SK-N-MC (cell line): ENCODE data around the gene GNA14.

ENCODE experiments used
- DNase-seq: peaks from one replicate; pipeline ENCODE4 v3.0.0-alpha.2; 2011; ENCODE audit warnings: low read depth, low spot score
- H3K27ac ChIP-seq: fragments of 200-600 bp; sonication (generic); 2 replicates; pipeline ENCODE4 v1.5.1; 2016; ENCODE audit warnings: mixed run types
- H3K36me3 ChIP-seq: fragments of 200-600 bp; sonication (generic); 2 replicates; pipeline ENCODE4 v1.6.1; 2017; ENCODE audit warnings: antibody characterized with exemption, low read length, mixed read lengths; ENCODE audit not compliant: insufficient read depth
- H3K4me3 ChIP-seq: fragments of 200-600 bp; sonication (generic); 2 replicates; pipeline ENCODE4 v1.5.1; 2016
- H3K9ac ChIP-seq: fragments of 200-600 bp; sonication (generic); 2 replicates; pipeline ENCODE4 v1.8.0; 2017; ENCODE audit warnings: mixed run types, mixed read lengths; ENCODE audit not compliant: insufficient read length
- H3K9me3 ChIP-seq: fragments of 200-600 bp; sonication (generic); 2 replicates; pipeline ENCODE4 v1.6.1; 2017; ENCODE audit warnings: low read depth, mild to moderate bottlenecking, antibody characterized with exemption, low read length, moderate library complexity, mixed read lengths
- EZH2 ChIP-seq: fragments of 200-600 bp; sonication (generic); IDR thresholded peaks from one replicate; pipeline ENCODE4 v1.6.1; 2017; ENCODE audit warnings: antibody characterized with exemption
- FOXP2 ChIP-seq: optimal IDR thresholded peaks from 2 replicates; pipeline ENCODE3; 2011; ENCODE audit warnings: mild to moderate bottlenecking, moderate library complexity; ENCODE audit not compliant: insufficient read depth; ENCODE audit errors: extremely low read length, control extremely low read depth
- POLR2AphosphoS5 ChIP-seq: IDR thresholded peaks from 2 replicates; pipeline ENCODE4 v1.6.1; 2012; ENCODE audit warnings: mild to moderate bottlenecking, low read depth, low read length, borderline replicate concordance

Gene GNA14

DNA sequence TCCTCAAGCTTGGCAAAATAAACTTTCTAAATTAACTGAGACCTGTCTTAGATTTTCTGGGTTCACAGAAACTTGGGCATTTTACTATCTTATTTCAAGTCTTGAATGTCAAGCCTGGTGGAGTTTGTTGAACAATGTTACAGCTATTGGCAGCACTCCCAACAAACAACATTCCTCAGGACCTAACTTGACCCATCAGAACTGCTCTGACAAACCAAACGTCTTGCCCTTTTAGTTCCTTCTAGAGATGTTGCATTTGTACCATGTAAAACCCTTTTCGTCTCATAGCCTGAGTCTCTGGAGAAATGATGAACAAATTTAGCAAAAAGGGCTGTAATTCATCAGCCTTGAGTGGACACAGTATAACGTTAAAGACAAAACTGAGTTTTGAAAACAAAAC lies 51.1 kb downstream of the GNA14 start:
- TF ChIP-seq FOXP2 (no peak), POLR2AphosphoS5 (no peak), EZH2 (no peak)
- Histone ChIP-seq H3K9me3 (no peaks in the 10 kb centered on the region), H3K4me3 (no peak overlapping the region), H3K36me3 (no peaks in the 10 kb centered on the region), H3K9ac (no peak overlapping the region), H3K27ac (no peak overlapping the region)
- DNase-seq: no peak

- Histone ChIP-seq H3K27ac (no peak overlapping the region), H3K9me3 (no peaks in the 10 kb centered on the region), H3K36me3 (no peaks in the 10 kb centered on the region), H3K9ac (no peak overlapping the region), H3K4me3 (no peak overlapping the region)
- peak; percentile 5 for DNase-seq
- TF ChIP-seq EZH2 (no peak), FOXP2 (no peak), POLR2AphosphoS5 (no peak)
These were observed 52.6 kb downstream of the GNA14 start for GRCh38 chr9:77595426-77596095.

GRCh38 chr9:77594963-77595362 lies 53.2 kb downstream of the GNA14 start:
- no peaks in the 10 kb centered on the region for H3K36me3 ChIP-seq
- no peaks in the 10 kb centered on the region for H3K9me3 ChIP-seq
- DNase-seq: no peak
- H3K4me3 ChIP-seq: no peak overlapping the region
- no peak overlapping the region for H3K27ac ChIP-seq
- TF ChIP-seq EZH2 (no peak), FOXP2 (no peak), POLR2AphosphoS5 (no peak)
- H3K9ac ChIP-seq: no peak overlapping the region

- no peak overlapping the region for H3K4me3 ChIP-seq
- no peak overlapping the region for H3K27ac ChIP-seq
- H3K9me3 ChIP-seq: no peaks in the 10 kb centered on the region
- H3K36me3 ChIP-seq: no peaks in the 10 kb centered on the region
- H3K9ac ChIP-seq: no peak overlapping the region
- no peak for DNase-seq
- TF ChIP-seq FOXP2 (no peak), POLR2AphosphoS5 (no peak), EZH2 (no peak)
These were observed 54.6 kb downstream of the GNA14 start for GRCh38 chr9:77593528-77593927.

GRCh38 chr9:77592476-77592875 lies 55.6 kb downstream of the GNA14 start:
- TF ChIP-seq POLR2AphosphoS5 (no peak), EZH2 (no peak), FOXP2 (no peak)
- no peak for DNase-seq
- H3K4me3 ChIP-seq: no peak overlapping the region
- no peaks in the 10 kb centered on the region for H3K36me3 ChIP-seq
- no peak overlapping the region for H3K27ac ChIP-seq
- no peaks in the 10 kb centered on the region for H3K9me3 ChIP-seq
- H3K9ac ChIP-seq: no peak overlapping the region

- TF ChIP-seq FOXP2 (no peak), EZH2 (no peak), POLR2AphosphoS5 (no peak)
- Histone ChIP-seq H3K9ac (no peak overlapping the region), H3K36me3 (no peaks in the 10 kb centered on the region), H3K4me3 (no peak overlapping the region), H3K27ac (no peak overlapping the region), H3K9me3 (no peaks in the 10 kb centered on the region)
- DNase-seq: no peak
These were observed 58.9 kb downstream of the GNA14 start for GRCh38 chr9:77589046-77589795.

DNA sequence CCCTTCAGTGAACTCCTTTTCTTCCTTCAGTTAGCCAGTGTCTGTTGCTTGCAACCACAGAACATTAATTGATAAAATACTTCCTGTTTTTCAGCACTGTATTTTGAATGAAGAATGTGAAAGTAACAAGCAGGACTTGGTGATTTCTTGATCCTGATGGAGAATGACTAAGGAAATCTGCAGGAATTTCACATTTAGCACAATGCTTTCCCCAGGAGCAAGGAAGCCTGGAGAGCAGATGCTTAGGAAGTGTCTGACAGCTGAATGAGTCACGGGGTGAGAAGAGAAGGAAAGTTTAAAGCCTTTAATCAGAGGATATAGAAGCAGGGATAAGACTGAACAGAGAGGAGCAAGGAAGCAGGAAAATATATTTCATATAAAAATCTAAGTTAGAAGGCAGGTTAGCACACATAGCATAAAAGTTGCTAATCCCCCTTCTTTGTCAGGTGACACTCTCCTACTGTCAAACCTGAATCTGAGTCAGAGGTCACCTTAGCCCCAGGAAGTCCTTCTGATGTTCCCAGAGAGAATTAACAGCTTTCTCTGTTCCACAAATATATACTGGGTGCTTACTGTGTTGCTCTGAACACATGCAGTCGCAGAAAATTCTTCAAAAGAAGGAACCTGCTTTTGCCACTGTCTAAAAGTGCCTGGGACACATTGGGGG lies 59.7 kb downstream of the GNA14 start:
- Histone ChIP-seq H3K4me3 (no peak overlapping the region), H3K36me3 (no peaks in the 10 kb centered on the region), H3K9me3 (no peaks in the 10 kb centered on the region), H3K9ac (no peak overlapping the region), H3K27ac (no peak overlapping the region)
- TF ChIP-seq EZH2 (no peak), FOXP2 (no peak), POLR2AphosphoS5 (no peak)
- DNase-seq: no peak

- H3K27ac ChIP-seq: no peak overlapping the region
- TF ChIP-seq EZH2: no peak
- no peak for TF ChIP-seq FOXP2
- TF ChIP-seq POLR2AphosphoS5: no peak
These were observed 60.3 kb downstream of the GNA14 start for GRCh38 chr9:77587851-77588250.

GRCh38 chr9:77587042-77587441 lies 61.1 kb downstream of the GNA14 start:
- no peak overlapping the region for H3K9ac ChIP-seq
- no peak overlapping the region for H3K4me3 ChIP-seq
- no peaks in the 10 kb centered on the region for H3K36me3 ChIP-seq
- DNase-seq: no peak
- H3K9me3 ChIP-seq: no peaks in the 10 kb centered on the region
- H3K27ac ChIP-seq: no peak overlapping the region
- no peak for TF ChIP-seq EZH2
- TF ChIP-seq FOXP2: no peak
- no peak for TF ChIP-seq POLR2AphosphoS5

More at GRCh38 chr9:77587851-77588250, 60.3 kb downstream of the GNA14 start:
- Histone ChIP-seq H3K9ac (no peak overlapping the region), H3K9me3 (no peaks in the 10 kb centered on the region), H3K4me3 (no peak overlapping the region), H3K36me3 (no peaks in the 10 kb centered on the region)
- DNase-seq: no peak
